Progenitor cell of endocrine pancreas (in vitro differentiated cells): Measurements from ENCODE around the gene SIPA1L3. TPM values are rescaled to one million over a fixed set of nuclear protein-coding genes. Genes with fewer than 3 reads are reported as not detected.

ENCODE experiments used
- DNase-seq: peaks from one replicate; pipeline ENCODE4 v3.0.0; 2021; ENCODE audit warnings: low spot score; ENCODE audit not compliant: unreplicated experiment
- H3K27ac Mint-ChIP-seq: 2 replicates; pipeline ENCODE4 v1.8.0; 2021; ENCODE audit warnings: mild to moderate bottlenecking, moderate library complexity, mixed read lengths
- H3K27me3 Mint-ChIP-seq: 2 replicates; pipeline ENCODE4 v1.8.0; 2021; ENCODE audit warnings: mixed read lengths
- H3K36me3 Mint-ChIP-seq: 2 replicates; pipeline ENCODE4 v1.8.0; 2022; ENCODE audit warnings: mixed read lengths; ENCODE audit not compliant: insufficient read depth
- H3K4me1 Mint-ChIP-seq: 2 replicates; pipeline ENCODE4 v1.8.0; 2021; ENCODE audit warnings: low read depth, mixed read lengths
- H3K4me3 Mint-ChIP-seq: 2 replicates; pipeline ENCODE4 v1.8.0; 2021; ENCODE audit warnings: low read depth, mild to moderate bottlenecking, moderate library complexity, mixed read lengths
- H3K9me3 Mint-ChIP-seq: 2 replicates; pipeline ENCODE4 v1.8.0; 2021; ENCODE audit warnings: low read depth, mixed read lengths
- total RNA-seq: library from RNA; stranded (reverse); gene quantifications from 2 replicates; pipeline ENCODE4 v1.2.1, GENCODE V29; 2021
- TF ChIP-seq, protein P1 (sequence below): fragments of 200-600 bp; sonication (generic); IDR thresholded peaks from one replicate; pipeline ENCODE4 v1.5.0; 2021; ENCODE audit warnings: antibody characterized with exemption, mild to moderate bottlenecking; ENCODE audit not compliant: unreplicated experiment

The SIPA1L3 gene
- total RNA-seq, 1 donor from 2014 or later = 132 TPM

DNA sequence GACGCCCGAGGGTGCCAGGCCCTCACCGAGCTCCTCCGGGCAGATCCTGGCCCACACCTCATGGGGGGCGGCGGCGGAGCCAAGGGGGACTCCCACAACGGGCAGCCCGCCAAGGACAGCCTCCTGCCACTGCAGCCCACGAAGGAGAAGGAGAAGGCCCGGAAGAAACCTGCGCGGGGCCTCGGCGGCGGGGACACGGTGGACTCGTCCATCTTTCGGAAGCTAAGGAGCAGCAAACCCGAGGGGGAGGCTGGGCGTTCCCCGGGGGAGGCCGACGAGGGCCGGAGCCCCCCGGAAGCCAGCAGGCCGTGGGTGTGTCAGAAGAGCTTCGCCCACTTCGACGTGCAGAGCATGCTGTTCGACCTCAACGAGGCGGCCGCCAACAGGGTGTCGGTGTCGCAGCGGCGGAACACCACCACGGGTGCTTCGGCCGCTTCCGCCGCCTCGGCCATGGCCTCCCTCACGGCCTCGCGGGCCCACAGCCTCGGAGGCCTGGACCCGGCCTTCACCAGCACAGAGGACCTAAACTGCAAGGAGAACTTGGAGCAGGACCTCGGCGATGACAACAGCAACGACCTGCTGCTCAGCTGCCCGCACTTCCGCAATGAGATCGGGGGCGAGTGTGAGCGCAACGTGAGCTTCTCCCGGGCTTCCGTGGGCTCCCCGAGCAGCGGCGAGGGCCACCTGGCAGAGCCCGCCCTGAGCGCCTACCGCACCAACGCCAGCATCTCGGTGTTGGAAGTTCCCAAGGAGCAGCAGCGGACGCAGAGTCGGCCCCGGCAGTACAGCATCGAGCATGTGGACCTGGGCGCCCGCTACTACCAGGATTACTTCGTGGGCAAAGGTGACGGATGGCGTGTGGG lies 175.5 kb downstream of the SIPA1L3 start:
- no peak for DNase-seq
- H3K36me3 Mint-ChIP-seq = peaks cover 15% of the 10 kb centered on the region
- no peak overlapping the region for H3K27ac Mint-ChIP-seq
- TF ChIP-seq, protein P1, sequence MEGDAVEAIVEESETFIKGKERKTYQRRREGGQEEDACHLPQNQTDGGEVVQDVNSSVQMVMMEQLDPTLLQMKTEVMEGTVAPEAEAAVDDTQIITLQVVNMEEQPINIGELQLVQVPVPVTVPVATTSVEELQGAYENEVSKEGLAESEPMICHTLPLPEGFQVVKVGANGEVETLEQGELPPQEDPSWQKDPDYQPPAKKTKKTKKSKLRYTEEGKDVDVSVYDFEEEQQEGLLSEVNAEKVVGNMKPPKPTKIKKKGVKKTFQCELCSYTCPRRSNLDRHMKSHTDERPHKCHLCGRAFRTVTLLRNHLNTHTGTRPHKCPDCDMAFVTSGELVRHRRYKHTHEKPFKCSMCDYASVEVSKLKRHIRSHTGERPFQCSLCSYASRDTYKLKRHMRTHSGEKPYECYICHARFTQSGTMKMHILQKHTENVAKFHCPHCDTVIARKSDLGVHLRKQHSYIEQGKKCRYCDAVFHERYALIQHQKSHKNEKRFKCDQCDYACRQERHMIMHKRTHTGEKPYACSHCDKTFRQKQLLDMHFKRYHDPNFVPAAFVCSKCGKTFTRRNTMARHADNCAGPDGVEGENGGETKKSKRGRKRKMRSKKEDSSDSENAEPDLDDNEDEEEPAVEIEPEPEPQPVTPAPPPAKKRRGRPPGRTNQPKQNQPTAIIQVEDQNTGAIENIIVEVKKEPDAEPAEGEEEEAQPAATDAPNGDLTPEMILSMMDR = no peak
- H3K4me1 Mint-ChIP-seq = peaks cover 13% of the 10 kb centered on the region
- H3K27me3 Mint-ChIP-seq = no peaks in the 10 kb centered on the region
- H3K9me3 Mint-ChIP-seq = no peaks in the 10 kb centered on the region
- no peak overlapping the region for H3K4me3 Mint-ChIP-seq

DNA sequence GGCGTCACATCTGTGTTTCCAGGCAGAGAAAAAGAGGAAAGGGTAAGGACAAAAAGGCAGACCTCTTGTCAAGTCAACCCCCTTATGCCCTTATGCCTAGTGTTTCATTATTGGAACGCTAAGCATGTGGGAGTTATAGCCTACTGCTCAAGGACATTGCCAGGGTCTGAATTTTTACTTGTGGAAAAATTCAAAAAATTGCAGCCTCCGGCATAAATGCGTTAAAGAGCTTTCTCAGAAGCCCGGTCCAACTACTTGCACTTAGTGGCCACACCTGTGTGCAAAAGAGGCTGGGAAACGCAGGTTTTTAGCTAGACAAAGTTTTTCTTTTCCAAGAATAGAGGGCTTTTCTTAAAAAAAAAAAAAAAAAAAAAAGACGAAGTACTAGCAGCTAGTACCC lies 177.2 kb downstream of the SIPA1L3 start:
- no peak for DNase-seq
- peak overlapping the region; percentile 86 for H3K27ac Mint-ChIP-seq
- no peak overlapping the region for H3K4me3 Mint-ChIP-seq
- H3K4me1 Mint-ChIP-seq = peaks cover 11% of the 10 kb centered on the region
- no peaks in the 10 kb centered on the region for H3K27me3 Mint-ChIP-seq
- peaks cover 17% of the 10 kb centered on the region for H3K36me3 Mint-ChIP-seq
- TF ChIP-seq, protein P1 = no peak
- no peaks in the 10 kb centered on the region for H3K9me3 Mint-ChIP-seq

DNA sequence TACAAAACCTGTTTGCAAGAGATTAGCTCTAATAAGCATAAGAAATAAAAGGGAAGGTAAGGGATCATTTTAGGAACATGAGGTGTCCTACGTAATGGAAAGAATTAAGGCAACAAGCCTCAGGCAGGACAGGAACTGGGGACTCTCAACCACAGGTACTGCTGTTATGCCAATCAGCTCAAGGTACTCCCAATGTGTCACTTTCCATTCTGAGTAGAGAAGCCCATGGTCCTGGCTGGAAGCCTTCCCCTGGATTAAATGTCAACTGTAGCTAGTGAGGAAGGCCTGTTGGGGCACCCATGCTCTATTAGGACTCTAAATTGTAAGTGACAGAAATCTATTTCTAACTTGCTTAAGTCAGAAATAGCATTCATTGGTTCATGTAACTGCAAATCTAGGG lies 182.4 kb downstream of the SIPA1L3 start:
- Mint-ChIP-seq H3K4me3 (no peak overlapping the region), H3K27ac (no peak overlapping the region), H3K27me3 (no peaks in the 10 kb centered on the region), H3K9me3 (no peaks in the 10 kb centered on the region), H3K36me3 (peaks cover 13% of the 10 kb centered on the region), H3K4me1 (no peaks in the 10 kb centered on the region)
- DNase-seq = no peak
- TF ChIP-seq, protein P1 = no peak

DNA sequence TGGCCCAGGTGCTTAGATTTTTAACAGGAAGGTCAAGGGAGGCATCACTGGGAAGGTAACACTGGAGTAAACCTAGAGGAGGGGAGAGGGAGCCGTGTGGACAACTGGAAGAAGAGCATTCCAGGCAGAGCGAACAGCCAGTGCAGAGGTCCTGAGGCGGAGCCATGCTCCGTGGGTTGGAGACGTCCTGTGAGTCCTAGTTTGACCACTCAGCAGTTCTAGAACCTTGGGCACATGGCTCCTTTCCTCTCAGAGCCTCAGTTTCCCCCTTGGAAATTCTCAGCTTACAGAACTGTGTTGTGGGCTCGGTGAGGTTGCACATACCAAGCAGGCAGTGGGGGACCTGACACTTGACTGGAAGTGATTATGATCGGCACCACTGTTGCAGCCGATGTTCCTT lies 186.1 kb downstream of the SIPA1L3 start:
- H3K9me3 Mint-ChIP-seq = no peaks in the 10 kb centered on the region
- TF ChIP-seq, protein P1 = no peak
- H3K27ac Mint-ChIP-seq = no peak overlapping the region
- peaks cover 3% of the 10 kb centered on the region for H3K4me1 Mint-ChIP-seq
- no peak overlapping the region for H3K4me3 Mint-ChIP-seq
- no peaks in the 10 kb centered on the region for H3K27me3 Mint-ChIP-seq
- H3K36me3 Mint-ChIP-seq = peaks cover 23% of the 10 kb centered on the region
- no peak for DNase-seq

DNA sequence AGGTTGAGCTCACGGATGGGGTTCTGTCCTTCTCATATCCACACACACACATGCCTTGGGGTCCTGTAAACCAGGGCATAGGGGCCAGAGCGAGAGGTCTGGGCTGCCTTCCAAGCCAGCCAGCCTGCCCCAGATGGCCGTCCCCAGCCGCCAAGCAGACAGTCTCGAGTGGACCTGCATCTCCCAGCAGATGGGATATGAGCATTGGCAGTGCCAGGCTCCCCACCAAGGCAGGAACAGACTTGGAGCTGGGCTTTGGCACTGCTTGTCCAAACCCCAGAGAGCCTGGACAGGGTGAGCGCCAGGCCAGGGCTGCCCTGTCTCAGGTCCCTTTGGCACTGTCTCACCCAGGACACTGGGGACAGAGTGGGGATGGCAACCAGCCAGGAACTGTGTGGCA lies 186.6 kb downstream of the SIPA1L3 start:
- Mint-ChIP-seq H3K36me3 (peaks cover 22% of the 10 kb centered on the region), H3K9me3 (no peaks in the 10 kb centered on the region), H3K4me3 (no peak overlapping the region), H3K4me1 (peaks cover 3% of the 10 kb centered on the region), H3K27me3 (no peaks in the 10 kb centered on the region), H3K27ac (no peak overlapping the region)
- no peak for DNase-seq
- TF ChIP-seq, protein P1 = no peak
